ENCODE results near the gene ACOT6.
"Not testable (repeated sequence)": the region's sequence is repeated elsewhere in the genome, so short reads cannot be mapped to it uniquely, and the experiment has no call there.

The ACOT6 gene

GRCh38 chr14:73612339-73613045, at the start of gene ACOT6:
ACOT6 (plus strand) TSS chr14:73612517; CDS start chr14:73612572, 55 bp downstream.
- peak in 3 of 4 experiments; percentile 13 to 62 (median 55) for DNase-seq

GRCh38 chr14:73562696-73563095, 49.6 kb upstream of the ACOT6 start:
- DNase-seq = not testable (repeated sequence)

- not testable (repeated sequence) for DNase-seq
These were observed 45.9 kb upstream of the ACOT6 start for GRCh38 chr14:73566431-73566830.

GRCh38 chr14:73566935-73567334, 45.4 kb upstream of the ACOT6 start:
- DNase-seq = not testable (repeated sequence)

GRCh38 chr14:73567358-73567757, 45.0 kb upstream of the ACOT6 start:
- DNase-seq = no peak

- DNase-seq = no peak
These were observed 44.1 kb upstream of the ACOT6 start for GRCh38 chr14:73567951-73568885.

GRCh38 chr14:73568886-73569184, 43.5 kb upstream of the ACOT6 start:
- DNase-seq = not testable (repeated sequence)

- peak; percentile 49 to 71 (median 50) for DNase-seq
These were observed 42.9 kb upstream of the ACOT6 start, which contains the start of gene ACOT2 for GRCh38 chr14:73569185-73569958. ACOT2 (plus strand) TSS chr14:73569213; CDS start chr14:73569241, 28 bp downstream.

- DNase-seq = peak in 3 of 4 experiments; percentile 13 to 43 (median 26)
These were observed 41.4 kb upstream of the ACOT6 start for GRCh38 chr14:73570913-73571312.

- not testable (repeated sequence) for DNase-seq
These were observed 39.3 kb upstream of the ACOT6 start for GRCh38 chr14:73573034-73573433.

- DNase-seq = not testable (repeated sequence)
These were observed 38.6 kb upstream of the ACOT6 start for GRCh38 chr14:73573740-73574139.

- not testable (repeated sequence) for DNase-seq
These were observed 38.1 kb upstream of the ACOT6 start for GRCh38 chr14:73574251-73574650.

- no peak for DNase-seq
These were observed 35.9 kb upstream of the ACOT6 start for GRCh38 chr14:73576391-73576790.

- DNase-seq = not testable (repeated sequence)
These were observed 35.1 kb upstream of the ACOT6 start for GRCh38 chr14:73577214-73577613.

GRCh38 chr14:73582102-73582979, 30.0 kb upstream of the ACOT6 start:
- DNase-seq = not testable (repeated sequence)

- DNase-seq = no peak
These were observed 23.6 kb upstream of the ACOT6 start for GRCh38 chr14:73588695-73589094.

GRCh38 chr14:73589116-73589515, 23.2 kb upstream of the ACOT6 start:
- DNase-seq = no peak

- DNase-seq = not testable (repeated sequence)
These were observed 21.7 kb upstream of the ACOT6 start for GRCh38 chr14:73590673-73591004.

GRCh38 chr14:73591690-73592449, 20.4 kb upstream of the ACOT6 start, which contains the start of gene ACOT4:
ACOT4 (plus strand) TSS chr14:73591873; CDS start chr14:73591960, 87 bp downstream.
- peak in 2 of 4 experiments; percentile 39 to 71 for DNase-seq

GRCh38 chr14:73594491-73594890, 17.8 kb upstream of the ACOT6 start:
- DNase-seq = no peak

GRCh38 chr14:73599499-73599898, 12.8 kb upstream of the ACOT6 start:
- DNase-seq = no peak

Measured in activated naive CD4-positive, alpha-beta T cell (primary cell).